T-helper 17 cell (primary cell): Measurements from ENCODE around the gene WNT2. TPM values are rescaled to one million over a fixed set of nuclear protein-coding genes. Genes with fewer than 3 reads are reported as not detected.
"Not testable (repeated sequence)": the region's sequence is repeated elsewhere in the genome, so short reads cannot be mapped to it uniquely, and the experiment has no call there.

Source experiments
- ATAC-seq: fragments of 150-1000 bp; cut with Tn5 transposase; 2 replicates; pipeline ENCODE4 v1.10.0; 2021; ENCODE audit warnings: mild to moderate bottlenecking, moderate library complexity
- DNase-seq, 3 donors: peaks; one replicate each; pipeline versions ENCODE4 v3.0.0 to v3.0.0-alpha.2; 2020 to 2021
- H3K9me3 ChIP-seq: one replicate; pipeline ENCODE4 v1.7.0; 2013; ENCODE audit warnings: low read length, mild to moderate bottlenecking; ENCODE audit not compliant: control insufficient read depth, poor library complexity, severe bottlenecking
- H3K27ac Mint-ChIP-seq: one replicate; pipeline ENCODE4 v1.8.0; 2022; ENCODE audit warnings: mild to moderate bottlenecking, moderate library complexity, mixed read lengths
- H3K27me3 Mint-ChIP-seq: one replicate; pipeline ENCODE4 v1.8.0; 2022; ENCODE audit warnings: mixed read lengths
- H3K36me3 Mint-ChIP-seq: one replicate; pipeline ENCODE4 v1.8.0; 2022; ENCODE audit warnings: low read depth, mixed read lengths
- H3K4me1 Mint-ChIP-seq: one replicate; pipeline ENCODE4 v1.8.0; 2022; ENCODE audit warnings: mild to moderate bottlenecking, mixed read lengths
- H3K4me3 Mint-ChIP-seq: one replicate; pipeline ENCODE4 v1.8.0; 2022; ENCODE audit warnings: mild to moderate bottlenecking, moderate library complexity, mixed read lengths
- total RNA-seq, 4 donors: library from RNA in 2 of 4; stranded (reverse) in 2 of 4; gene quantifications; one replicate each; pipeline ENCODE4 v1.2.3 and lab custom pipeline; 2022 to 2026

WNT2 gene
- total RNA-seq, 2 donors from 2014 or later: not detected

- DNase-seq (no peak), ATAC-seq (no peak)
- no peaks in the 10 kb centered on the region for H3K9me3 ChIP-seq
- Mint-ChIP-seq H3K36me3 (no peaks in the 10 kb centered on the region), H3K4me3 (no peak overlapping the region), H3K27me3 (peaks cover 51% of the 10 kb centered on the region), H3K27ac (no peak overlapping the region), H3K4me1 (no peaks in the 10 kb centered on the region)
Measured at GRCh38 chr7:117270371-117270770, 52.5 kb downstream of the WNT2 start.

GRCh38 chr7:117269886-117270285 is 53.0 kb downstream of the WNT2 start:
- Mint-ChIP-seq H3K4me3 (no peak overlapping the region), H3K27me3 (peaks cover 47% of the 10 kb centered on the region), H3K4me1 (no peaks in the 10 kb centered on the region), H3K27ac (no peak overlapping the region), H3K36me3 (no peaks in the 10 kb centered on the region)
- no peak for DNase-seq
- H3K9me3 ChIP-seq: no peaks in the 10 kb centered on the region
- no peak for ATAC-seq

- no peaks in the 10 kb centered on the region for H3K4me1 Mint-ChIP-seq
- peaks cover 44% of the 10 kb centered on the region for H3K27me3 Mint-ChIP-seq
- H3K4me3 Mint-ChIP-seq: no peak overlapping the region
- H3K9me3 ChIP-seq: no peaks in the 10 kb centered on the region
- H3K36me3 Mint-ChIP-seq: no peaks in the 10 kb centered on the region
- no peak overlapping the region for H3K27ac Mint-ChIP-seq
- no peak for DNase-seq
- ATAC-seq: no peak
Measured at GRCh38 chr7:117269417-117269816, 53.4 kb downstream of the WNT2 start.

- H3K36me3 Mint-ChIP-seq: no peaks in the 10 kb centered on the region
- no peaks in the 10 kb centered on the region for H3K9me3 ChIP-seq
- no peak overlapping the region for H3K27ac Mint-ChIP-seq
- ATAC-seq: no peak
- H3K4me3 Mint-ChIP-seq: no peak overlapping the region
- peaks cover 21% of the 10 kb centered on the region for H3K27me3 Mint-ChIP-seq
- H3K4me1 Mint-ChIP-seq: no peaks in the 10 kb centered on the region
- DNase-seq: no peak
Measured at GRCh38 chr7:117264716-117265115, 58.1 kb downstream of the WNT2 start.

GRCh38 chr7:117262546-117262945 is 60.3 kb downstream of the WNT2 start:
- H3K4me3 Mint-ChIP-seq: no peak overlapping the region
- no peaks in the 10 kb centered on the region for H3K9me3 ChIP-seq
- DNase-seq (no peak), ATAC-seq (no peak)
- H3K4me1 Mint-ChIP-seq: no peaks in the 10 kb centered on the region
- H3K27me3 Mint-ChIP-seq: peaks cover 17% of the 10 kb centered on the region
- H3K36me3 Mint-ChIP-seq: peaks cover 2% of the 10 kb centered on the region
- no peak overlapping the region for H3K27ac Mint-ChIP-seq

- no peak for ATAC-seq
- no peak for DNase-seq
- Mint-ChIP-seq H3K4me3 (no peak overlapping the region), H3K4me1 (no peaks in the 10 kb centered on the region), H3K27me3 (peaks cover 24% of the 10 kb centered on the region), H3K36me3 (peaks cover 2% of the 10 kb centered on the region), H3K27ac (no peak overlapping the region)
- no peaks in the 10 kb centered on the region for H3K9me3 ChIP-seq
Measured at GRCh38 chr7:117259615-117260014, 63.2 kb downstream of the WNT2 start.

- peaks cover 2% of the 10 kb centered on the region for H3K36me3 Mint-ChIP-seq
- H3K27ac Mint-ChIP-seq: no peak overlapping the region
- no peak for ATAC-seq
- H3K4me3 Mint-ChIP-seq: no peak overlapping the region
- no peaks in the 10 kb centered on the region for H3K9me3 ChIP-seq
- H3K27me3 Mint-ChIP-seq: peaks cover under 1% of the 10 kb centered on the region
- no peak for DNase-seq
- no peaks in the 10 kb centered on the region for H3K4me1 Mint-ChIP-seq
Measured at GRCh38 chr7:117251687-117252086, 71.2 kb downstream of the WNT2 start.

- no peaks in the 10 kb centered on the region for H3K9me3 ChIP-seq
- H3K27me3 Mint-ChIP-seq: no peaks in the 10 kb centered on the region
- no peak overlapping the region for H3K4me3 Mint-ChIP-seq
- no peak overlapping the region for H3K27ac Mint-ChIP-seq
- DNase-seq (no peak), ATAC-seq (no peak)
- no peaks in the 10 kb centered on the region for H3K4me1 Mint-ChIP-seq
- peaks cover 2% of the 10 kb centered on the region for H3K36me3 Mint-ChIP-seq
Measured at GRCh38 chr7:117250801-117251200, 72.1 kb downstream of the WNT2 start.

- Mint-ChIP-seq H3K36me3 (peaks cover 2% of the 10 kb centered on the region), H3K27ac (no peak overlapping the region)
- no peak for ATAC-seq
Measured at GRCh38 chr7:117250245-117250644, 72.6 kb downstream of the WNT2 start.

GRCh38 chr7:117249696-117250095 is 73.2 kb downstream of the WNT2 start:
- Mint-ChIP-seq H3K4me3 (no peak overlapping the region), H3K27me3 (no peaks in the 10 kb centered on the region), H3K36me3 (peaks cover 2% of the 10 kb centered on the region), H3K27ac (no peak overlapping the region), H3K4me1 (no peaks in the 10 kb centered on the region)
- ATAC-seq (no peak), DNase-seq (no peak)
- H3K9me3 ChIP-seq: no peaks in the 10 kb centered on the region

More at GRCh38 chr7:117250245-117250644, 72.6 kb downstream of the WNT2 start:
- no peak for DNase-seq
- H3K4me3 Mint-ChIP-seq: no peak overlapping the region
- no peaks in the 10 kb centered on the region for H3K9me3 ChIP-seq
- no peaks in the 10 kb centered on the region for H3K4me1 Mint-ChIP-seq
- H3K27me3 Mint-ChIP-seq: no peaks in the 10 kb centered on the region

GRCh38 chr7:117248829-117249228 is 74.0 kb downstream of the WNT2 start:
- no peak for ATAC-seq
- no peak overlapping the region for H3K4me3 Mint-ChIP-seq
- peaks cover 2% of the 10 kb centered on the region for H3K36me3 Mint-ChIP-seq
- H3K27me3 Mint-ChIP-seq: no peaks in the 10 kb centered on the region
- DNase-seq: no peak
- H3K4me1 Mint-ChIP-seq: no peaks in the 10 kb centered on the region
- H3K9me3 ChIP-seq: no peaks in the 10 kb centered on the region
- H3K27ac Mint-ChIP-seq: no peak overlapping the region

- Mint-ChIP-seq H3K4me3 (no peak overlapping the region), H3K36me3 (no peaks in the 10 kb centered on the region), H3K27me3 (peaks cover 3% of the 10 kb centered on the region), H3K27ac (no peak overlapping the region), H3K4me1 (no peaks in the 10 kb centered on the region)
- H3K9me3 ChIP-seq: no peaks in the 10 kb centered on the region
- no peak for ATAC-seq
- DNase-seq: no peak
Measured at GRCh38 chr7:117247809-117248208, 75.0 kb downstream of the WNT2 start.

- not testable (repeated sequence) for ATAC-seq, DNase-seq, H3K4me3 Mint-ChIP-seq, H3K27ac Mint-ChIP-seq, H3K36me3 Mint-ChIP-seq, H3K4me1 Mint-ChIP-seq, H3K9me3 ChIP-seq
- peaks cover 24% of the 10 kb centered on the region for H3K27me3 Mint-ChIP-seq
Measured at GRCh38 chr7:117245703-117246102, 77.2 kb downstream of the WNT2 start.

- DNase-seq (no peak), ATAC-seq (no peak)
- H3K4me1 Mint-ChIP-seq: no peaks in the 10 kb centered on the region
- H3K36me3 Mint-ChIP-seq: no peaks in the 10 kb centered on the region
- H3K27me3 Mint-ChIP-seq: peaks cover 42% of the 10 kb centered on the region
- no peak overlapping the region for H3K4me3 Mint-ChIP-seq
- no peak overlapping the region for H3K27ac Mint-ChIP-seq
- no peaks in the 10 kb centered on the region for H3K9me3 ChIP-seq
Measured at GRCh38 chr7:117243390-117243789, 79.5 kb downstream of the WNT2 start.
